HG03378 (cell line): ENCODE data around the gene C12orf57.

Experiments
- ATAC-seq: cut with Tn5 transposase; IDR thresholded peaks from one replicate; pipeline ENCODE4 v1.9.1; 2021; ENCODE audit warnings: mild to moderate bottlenecking, moderate library complexity; ENCODE audit not compliant: unreplicated experiment

C12orf57 gene

GRCh38 chr12:6987956-6988553, 44.2 kb downstream of the C12orf57 start:
- ATAC-seq: no peak
